ENCODE measurements around the gene ALPK3.

The ALPK3 gene

DNA sequence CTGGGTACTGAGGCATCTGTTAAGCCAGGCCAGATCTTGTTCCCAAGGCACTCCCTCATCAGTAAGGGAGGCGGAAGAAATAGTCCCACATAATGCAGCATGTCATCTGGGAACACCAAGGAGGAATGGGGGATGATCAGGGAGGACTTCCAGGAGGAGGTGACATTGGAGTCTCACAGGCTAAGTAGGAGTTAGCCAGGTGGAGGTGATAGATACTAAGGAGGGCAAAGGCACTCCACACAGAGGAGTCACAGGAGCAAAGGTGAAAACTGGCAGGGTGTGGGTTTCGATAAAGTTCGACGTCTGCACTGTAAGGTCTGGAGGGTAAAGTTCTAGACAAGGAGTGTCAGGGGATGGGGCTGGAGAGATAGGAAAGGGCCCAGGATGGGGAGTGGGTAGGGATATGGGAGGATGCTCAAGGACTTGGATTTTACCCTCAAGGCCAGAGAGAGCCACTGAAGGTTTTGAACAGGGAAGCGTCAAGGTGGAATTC lies 73.6 kb downstream of the ALPK3 start:
- H3K9me3 ChIP-seq (ENCODE audit: control insufficient read depth, low read length), result no peaks in the 10 kb centered on the region
- no peaks in the 10 kb centered on the region for H3K79me2 ChIP-seq
- H3K9ac ChIP-seq, result no peak overlapping the region
- no peak overlapping the region for H3K4me2 ChIP-seq (ENCODE audit: low read length)
- no peak overlapping the region for H2AFZ ChIP-seq
- H3K27me3 ChIP-seq (ENCODE audit: control insufficient read depth, insufficient read depth, low read length), result no peaks in the 10 kb centered on the region
- no peak overlapping the region for H3K4me3 ChIP-seq (ENCODE audit: low read depth, low read length)
- no peaks in the 10 kb centered on the region for H3K36me3 ChIP-seq (ENCODE audit: control insufficient read depth, insufficient read depth, low read length)
- TF ChIP-seq, protein P1, sequence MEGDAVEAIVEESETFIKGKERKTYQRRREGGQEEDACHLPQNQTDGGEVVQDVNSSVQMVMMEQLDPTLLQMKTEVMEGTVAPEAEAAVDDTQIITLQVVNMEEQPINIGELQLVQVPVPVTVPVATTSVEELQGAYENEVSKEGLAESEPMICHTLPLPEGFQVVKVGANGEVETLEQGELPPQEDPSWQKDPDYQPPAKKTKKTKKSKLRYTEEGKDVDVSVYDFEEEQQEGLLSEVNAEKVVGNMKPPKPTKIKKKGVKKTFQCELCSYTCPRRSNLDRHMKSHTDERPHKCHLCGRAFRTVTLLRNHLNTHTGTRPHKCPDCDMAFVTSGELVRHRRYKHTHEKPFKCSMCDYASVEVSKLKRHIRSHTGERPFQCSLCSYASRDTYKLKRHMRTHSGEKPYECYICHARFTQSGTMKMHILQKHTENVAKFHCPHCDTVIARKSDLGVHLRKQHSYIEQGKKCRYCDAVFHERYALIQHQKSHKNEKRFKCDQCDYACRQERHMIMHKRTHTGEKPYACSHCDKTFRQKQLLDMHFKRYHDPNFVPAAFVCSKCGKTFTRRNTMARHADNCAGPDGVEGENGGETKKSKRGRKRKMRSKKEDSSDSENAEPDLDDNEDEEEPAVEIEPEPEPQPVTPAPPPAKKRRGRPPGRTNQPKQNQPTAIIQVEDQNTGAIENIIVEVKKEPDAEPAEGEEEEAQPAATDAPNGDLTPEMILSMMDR (IDR thresholded peaks at IDR 0.05), result no peak
- H3K27ac ChIP-seq, result no peak overlapping the region
- no peaks in the 10 kb centered on the region for H3K4me1 ChIP-seq

DNA sequence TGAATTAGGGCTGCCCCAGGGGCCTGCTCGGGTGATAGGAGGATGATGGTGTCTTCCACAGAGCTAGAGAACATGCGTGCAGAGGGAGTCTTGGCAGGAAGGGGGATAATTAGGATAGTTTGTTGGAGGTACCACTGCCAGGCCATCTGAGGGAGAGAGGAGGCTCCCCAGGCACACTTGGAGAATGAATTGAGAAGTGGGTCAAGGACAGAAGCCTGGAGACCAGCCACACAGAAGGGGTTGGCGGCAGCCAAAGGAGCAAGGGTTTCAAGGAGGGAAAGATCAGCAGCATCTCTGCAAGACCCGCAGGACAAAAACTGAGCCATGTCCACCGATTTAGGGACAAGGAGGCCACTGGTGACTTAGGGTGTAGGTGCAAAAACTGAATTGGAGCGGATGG lies 74.2 kb downstream of the ALPK3 start:
- Histone ChIP-seq H3K27me3 (ENCODE audit: control insufficient read depth, insufficient read depth, low read length) (no peaks in the 10 kb centered on the region), H3K36me3 (ENCODE audit: control insufficient read depth, insufficient read depth, low read length) (no peaks in the 10 kb centered on the region), H3K27ac (no peak overlapping the region), H3K79me2 (no peaks in the 10 kb centered on the region), H3K4me1 (no peaks in the 10 kb centered on the region), H3K9ac (no peak overlapping the region), H2AFZ (no peak overlapping the region), H3K4me2 (ENCODE audit: low read length) (no peak overlapping the region), H3K9me3 (ENCODE audit: control insufficient read depth, low read length) (no peaks in the 10 kb centered on the region), H3K4me3 (ENCODE audit: low read depth, low read length) (no peak overlapping the region)
- TF ChIP-seq, protein P1 (IDR thresholded peaks at IDR 0.05), result no peak

DNA sequence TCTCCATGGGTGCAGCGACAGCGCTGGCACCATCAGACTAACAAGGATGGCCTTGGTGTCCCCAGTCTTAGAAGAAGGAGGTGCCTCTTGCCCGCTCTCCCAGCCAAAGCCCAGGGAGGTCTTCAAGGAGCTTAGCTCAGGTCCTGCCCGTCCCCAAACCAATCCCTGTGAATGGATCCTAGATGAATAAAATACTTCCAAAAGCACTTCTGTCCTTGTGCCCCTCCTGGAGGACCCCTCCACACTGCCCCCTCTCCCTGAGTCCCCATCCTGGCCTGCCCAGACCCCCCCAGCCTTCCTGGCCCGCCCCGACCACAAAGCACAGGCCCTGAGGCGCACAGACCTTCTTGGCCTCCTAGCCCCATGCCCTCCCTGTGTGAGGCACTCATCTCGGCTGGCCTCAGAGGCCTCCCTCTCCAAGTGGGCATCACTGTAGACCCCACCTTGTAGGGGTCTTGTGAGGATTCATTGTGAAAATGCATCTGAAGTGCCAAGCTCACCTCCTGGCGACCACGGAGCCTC lies 75.7 kb downstream of the ALPK3 start:
- TF ChIP-seq, protein P1 (IDR thresholded peaks at IDR 0.05), result no peak
- H3K9me3 ChIP-seq (ENCODE audit: control insufficient read depth, low read length), result no peaks in the 10 kb centered on the region
- H3K4me2 ChIP-seq (ENCODE audit: low read length), result no peak overlapping the region
- no peaks in the 10 kb centered on the region for H3K36me3 ChIP-seq (ENCODE audit: control insufficient read depth, insufficient read depth, low read length)
- H3K27me3 ChIP-seq (ENCODE audit: control insufficient read depth, insufficient read depth, low read length), result no peaks in the 10 kb centered on the region
- no peak overlapping the region for H2AFZ ChIP-seq
- H3K4me3 ChIP-seq (ENCODE audit: low read depth, low read length), result no peak overlapping the region
- no peak overlapping the region for H3K27ac ChIP-seq
- H3K4me1 ChIP-seq, result no peaks in the 10 kb centered on the region
- no peaks in the 10 kb centered on the region for H3K79me2 ChIP-seq
- no peak overlapping the region for H3K9ac ChIP-seq

DNA sequence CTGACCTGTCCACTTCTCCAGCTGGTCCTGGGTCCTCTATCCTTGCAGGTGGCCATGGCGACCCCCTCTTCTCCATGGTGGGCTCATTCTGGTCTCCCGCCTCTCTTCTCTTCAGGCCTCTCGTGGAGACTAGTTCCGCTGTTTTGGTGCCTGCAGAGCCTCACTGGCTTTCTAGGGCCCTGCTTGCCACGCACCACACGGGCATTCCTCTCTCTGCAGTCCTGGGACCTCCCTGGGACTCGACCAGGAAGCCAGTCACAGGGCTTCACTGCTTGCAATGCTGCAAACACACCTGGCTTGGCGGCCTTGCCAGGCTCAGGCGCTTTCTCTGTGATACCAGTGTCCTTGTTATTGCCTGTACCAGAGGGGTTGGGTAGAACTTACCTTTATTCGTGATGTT lies 76.5 kb downstream of the ALPK3 start:
- H3K36me3 ChIP-seq (ENCODE audit: control insufficient read depth, insufficient read depth, low read length), result no peaks in the 10 kb centered on the region
- H3K4me1 ChIP-seq, result no peaks in the 10 kb centered on the region
- H3K4me3 ChIP-seq (ENCODE audit: low read depth, low read length), result no peak overlapping the region
- H3K4me2 ChIP-seq (ENCODE audit: low read length), result no peak overlapping the region
- no peak overlapping the region for H3K9ac ChIP-seq
- H3K27me3 ChIP-seq (ENCODE audit: control insufficient read depth, insufficient read depth, low read length), result no peaks in the 10 kb centered on the region
- TF ChIP-seq, protein P1 (IDR thresholded peaks at IDR 0.05), result no peak
- H3K79me2 ChIP-seq, result no peaks in the 10 kb centered on the region
- no peak overlapping the region for H3K27ac ChIP-seq
- no peaks in the 10 kb centered on the region for H3K9me3 ChIP-seq (ENCODE audit: control insufficient read depth, low read length)
- no peak overlapping the region for H2AFZ ChIP-seq

DNA sequence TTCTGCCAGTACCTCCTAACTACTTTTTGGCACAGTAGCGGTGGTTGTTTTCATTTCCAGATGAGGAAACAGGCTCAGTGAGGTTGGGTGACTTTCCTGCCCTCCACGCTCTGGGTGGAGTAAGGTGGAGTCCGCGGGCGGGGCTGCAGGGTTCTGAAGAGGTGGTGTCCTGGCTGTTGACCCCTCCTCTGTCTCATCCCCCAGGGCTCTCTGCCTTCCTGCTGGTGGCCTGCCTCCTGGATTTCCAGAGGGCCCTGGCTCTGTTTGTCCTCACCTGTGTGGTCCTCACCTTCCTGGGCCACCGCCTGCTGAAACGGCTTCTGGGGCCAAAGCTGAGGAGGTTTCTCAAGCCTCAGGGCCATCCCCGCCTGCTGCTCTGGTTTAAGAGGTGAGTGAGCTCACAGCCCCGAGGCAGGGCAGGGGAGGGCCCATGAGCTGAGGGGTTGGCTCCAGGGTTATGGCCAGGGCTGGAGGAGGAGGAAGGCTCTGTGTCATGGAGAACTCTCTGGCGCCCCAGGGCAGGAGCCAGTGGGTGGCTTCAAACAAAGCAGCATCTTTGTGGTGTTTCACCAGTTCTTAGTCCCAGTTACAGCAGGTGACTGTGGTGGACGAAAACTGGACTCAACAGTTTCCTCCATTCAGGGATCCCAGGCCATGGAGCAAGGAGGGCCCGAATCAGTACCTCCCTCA lies 77.7 kb downstream of the ALPK3 start:
- Histone ChIP-seq H3K36me3 (ENCODE audit: control insufficient read depth, insufficient read depth, low read length) (no peaks in the 10 kb centered on the region), H2AFZ (no peak overlapping the region), H3K79me2 (no peaks in the 10 kb centered on the region), H3K9me3 (ENCODE audit: control insufficient read depth, low read length) (no peaks in the 10 kb centered on the region), H3K4me3 (ENCODE audit: low read depth, low read length) (no peak overlapping the region), H3K9ac (no peak overlapping the region), H3K27ac (no peak overlapping the region), H3K4me2 (ENCODE audit: low read length) (no peak overlapping the region), H3K27me3 (ENCODE audit: control insufficient read depth, insufficient read depth, low read length) (no peaks in the 10 kb centered on the region), H3K4me1 (no peaks in the 10 kb centered on the region)
- TF ChIP-seq, protein P1 (IDR thresholded peaks at IDR 0.05), result no peak
